Upper lobe of left lung (tissue), 4 donors: ENCODE measurements around the gene FAM227A.

Experiments
- POLR2AphosphoS5 ChIP-seq, 2 donors: sonication (generic); formaldehyde crosslinking; IDR thresholded peaks; one replicate each; pipeline ENCODE4 v1.5.1; 2017; ENCODE audit warnings: antibody characterized with exemption in 2 of 2
- TF ChIP-seq, protein P1 (sequence below), 6 experiments: fragments of 450-650 bp in 4 of 6; fragments of 200-600 bp in 2 of 6; sonication (generic) in 2 of 6; IDR thresholded peaks; one replicate each; pipeline ENCODE4 v1.5.1; 2016 to 2019; ENCODE audit warnings: antibody characterized with exemption in 6 of 6

DNA sequence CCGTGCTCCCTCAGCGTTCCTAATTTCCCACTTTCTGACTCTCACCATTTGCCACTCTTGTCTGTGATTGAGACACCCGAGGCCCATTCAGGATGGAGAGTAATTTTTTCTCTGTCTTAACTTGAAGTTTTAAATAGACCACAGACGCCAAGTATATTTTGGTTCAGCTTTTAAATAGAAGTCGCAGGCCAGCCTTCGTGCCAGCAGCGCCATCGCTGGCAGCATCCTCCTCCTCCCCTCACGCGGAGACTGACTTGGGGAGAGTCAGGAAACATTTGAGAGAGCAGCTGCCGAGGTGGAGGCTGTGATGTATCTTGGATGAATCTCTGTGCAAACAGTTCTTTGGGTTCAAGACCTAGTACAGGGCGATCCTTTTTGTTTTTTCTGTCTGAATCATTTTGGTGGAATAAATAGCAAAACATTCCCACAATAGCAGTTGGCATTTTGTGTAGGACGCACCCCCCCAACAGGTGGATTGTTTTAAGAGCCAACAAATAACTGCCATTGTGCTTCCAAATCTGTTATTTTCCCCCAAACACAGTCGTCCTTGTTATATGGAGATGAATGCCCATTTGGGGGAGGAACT, 85.3 kb downstream of the FAM227A start:
- TF ChIP-seq, protein P1, sequence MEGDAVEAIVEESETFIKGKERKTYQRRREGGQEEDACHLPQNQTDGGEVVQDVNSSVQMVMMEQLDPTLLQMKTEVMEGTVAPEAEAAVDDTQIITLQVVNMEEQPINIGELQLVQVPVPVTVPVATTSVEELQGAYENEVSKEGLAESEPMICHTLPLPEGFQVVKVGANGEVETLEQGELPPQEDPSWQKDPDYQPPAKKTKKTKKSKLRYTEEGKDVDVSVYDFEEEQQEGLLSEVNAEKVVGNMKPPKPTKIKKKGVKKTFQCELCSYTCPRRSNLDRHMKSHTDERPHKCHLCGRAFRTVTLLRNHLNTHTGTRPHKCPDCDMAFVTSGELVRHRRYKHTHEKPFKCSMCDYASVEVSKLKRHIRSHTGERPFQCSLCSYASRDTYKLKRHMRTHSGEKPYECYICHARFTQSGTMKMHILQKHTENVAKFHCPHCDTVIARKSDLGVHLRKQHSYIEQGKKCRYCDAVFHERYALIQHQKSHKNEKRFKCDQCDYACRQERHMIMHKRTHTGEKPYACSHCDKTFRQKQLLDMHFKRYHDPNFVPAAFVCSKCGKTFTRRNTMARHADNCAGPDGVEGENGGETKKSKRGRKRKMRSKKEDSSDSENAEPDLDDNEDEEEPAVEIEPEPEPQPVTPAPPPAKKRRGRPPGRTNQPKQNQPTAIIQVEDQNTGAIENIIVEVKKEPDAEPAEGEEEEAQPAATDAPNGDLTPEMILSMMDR (IDR thresholded peaks at IDR 0.05), result no peak
- no peak for TF ChIP-seq POLR2AphosphoS5 (IDR thresholded peaks at IDR 0.05)
